Neural cell (in vitro differentiated cells): ENCODE results near the gene OR5A1. TPM values are rescaled to one million over a fixed set of nuclear protein-coding genes. Genes with fewer than 3 reads are reported as not detected.

Experiments used
- H2AFZ ChIP-seq: fragments of 200-600, 300-800 bp; sonication (generic), shearing (Covaris generic); 2 replicates; pipeline ENCODE4 v1.6.0; 2014; ENCODE audit warnings: low read depth, mild to moderate bottlenecking, antibody characterized with exemption, low read length, moderate library complexity
- H3F3A ChIP-seq: fragments of 200-600 bp; shearing (Covaris generic); 2 replicates; pipeline ENCODE4 v1.6.1; 2016; ENCODE audit warnings: mild to moderate bottlenecking, moderate library complexity, mixed read lengths, antibody characterized with exemption, low read length; ENCODE audit not compliant: insufficient read depth, poor library complexity, severe bottlenecking
- H3K27ac ChIP-seq: fragments of 200-600, 300-800 bp; sonication (generic), shearing (Covaris generic); 2 replicates; pipeline ENCODE4 v1.5.1; 2014; ENCODE audit warnings: mild to moderate bottlenecking, low read length, moderate library complexity
- H3K27me3 ChIP-seq: fragments of 300-800, 200-600 bp; sonication (generic), shearing (Covaris generic); 2 replicates; pipeline ENCODE4 v1.6.0; 2014; ENCODE audit warnings: mild to moderate bottlenecking, low read depth, low read length, moderate library complexity; ENCODE audit not compliant: insufficient read depth
- H3K36me3 ChIP-seq: fragments of 300-800, 200-600 bp; sonication (generic), shearing (Covaris generic); 2 replicates; pipeline ENCODE4 v1.5.1; 2014; ENCODE audit warnings: mild to moderate bottlenecking, antibody characterized with exemption, low read length, moderate library complexity; ENCODE audit not compliant: insufficient read depth
- H3K4me2 ChIP-seq: fragments of 300-800, 200-600 bp; sonication (generic), shearing (Covaris generic); 2 replicates; pipeline ENCODE4 v1.6.0; 2014; ENCODE audit warnings: mild to moderate bottlenecking, low read length
- H3K4me3 ChIP-seq: fragments of 300-800, 200-600 bp; sonication (generic), shearing (Covaris generic); 2 replicates; pipeline ENCODE4 v1.5.1; 2014; ENCODE audit warnings: mild to moderate bottlenecking, low read length, moderate library complexity
- H3K79me2 ChIP-seq: fragments of 200-600 bp; shearing (Covaris generic); replicated peaks from 2 replicates; pipeline ENCODE4 v1.6.0; 2014; ENCODE audit warnings: mild to moderate bottlenecking, low read length, moderate library complexity; ENCODE audit not compliant: insufficient read depth
- H3K9ac ChIP-seq: fragments of 300-800, 200-600 bp; sonication (generic), shearing (Covaris generic); 2 replicates; pipeline ENCODE4 v1.6.1; 2016; ENCODE audit warnings: mild to moderate bottlenecking, low read length, mixed read lengths
- H3K9me2 ChIP-seq: fragments of 200-600 bp; shearing (Covaris generic); 2 replicates; pipeline ENCODE4 v1.6.1; 2016; ENCODE audit warnings: mild to moderate bottlenecking, low read length, mixed read lengths; ENCODE audit not compliant: insufficient read depth
- H3K9me3 ChIP-seq: fragments of 200-600, 300-800 bp; sonication (generic), shearing (Covaris generic); 2 replicates; pipeline ENCODE4 v1.6.1; 2016; ENCODE audit warnings: mild to moderate bottlenecking, mixed run types, low read length, moderate library complexity, mixed read lengths
- H4K20me1 ChIP-seq: fragments of 200-600 bp; shearing (Covaris generic); 2 replicates; pipeline ENCODE4 v1.6.1; 2016; ENCODE audit warnings: mild to moderate bottlenecking, mixed run types; ENCODE audit not compliant: insufficient read depth
- CTCF ChIP-seq: fragments of 450-650 bp; IDR thresholded peaks from 2 replicates; pipeline ENCODE4 v1.5.1; 2014; ENCODE audit warnings: antibody characterized with exemption, mild to moderate bottlenecking, moderate library complexity; ENCODE audit not compliant: poor library complexity, severe bottlenecking
- EP300 ChIP-seq: fragments of 450-650 bp; conservative IDR thresholded peaks from 2 replicates; pipeline ENCODE4 v1.6.1; 2014; ENCODE audit warnings: antibody characterized with exemption, mild to moderate bottlenecking, moderate library complexity; ENCODE audit not compliant: poor library complexity, severe bottlenecking
- EZH2 ChIP-seq: fragments of 200-600, 300-800 bp; shearing (Covaris generic), sonication (generic); IDR thresholded peaks from 2 replicates; pipeline ENCODE4 v1.6.1; 2014; ENCODE audit warnings: antibody characterized with exemption, low read length, borderline replicate concordance, mild to moderate bottlenecking; ENCODE audit not compliant: insufficient read depth, poor library complexity, severe bottlenecking
- MXI1 ChIP-seq: fragments of 450-650 bp; conservative IDR thresholded peaks from 2 replicates; pipeline ENCODE4 v1.6.1; 2014; ENCODE audit warnings: antibody characterized with exemption, mild to moderate bottlenecking; ENCODE audit not compliant: poor library complexity, severe bottlenecking
- POLR2AphosphoS5 ChIP-seq: IDR thresholded peaks from 2 replicates; pipeline ENCODE4 v1.6.1; 2012
- RAD21 ChIP-seq: fragments of 450-650 bp; conservative IDR thresholded peaks from 2 replicates; pipeline ENCODE4 v1.6.1; 2014; ENCODE audit warnings: antibody characterized with exemption, mild to moderate bottlenecking, moderate library complexity
- SMC3 ChIP-seq: fragments of 450-650 bp; conservative IDR thresholded peaks from 2 replicates; pipeline ENCODE4 v1.6.1; 2014; ENCODE audit warnings: antibody characterized with exemption, mild to moderate bottlenecking, moderate library complexity; ENCODE audit not compliant: poor library complexity
- TAF1 ChIP-seq: IDR thresholded peaks from 2 replicates; pipeline ENCODE4 v1.6.1; 2012; ENCODE audit warnings: low read depth
- polyA plus RNA-seq: library from polyadenylated mRNA; depleted of rRNA; stranded (reverse); fragments of >200 nt; gene quantifications from 2 replicates; pipeline ENCODE4 v1.2.3, GENCODE V29; 2014
- TF ChIP-seq, protein P1 (sequence below): IDR thresholded peaks from 2 replicates; pipeline ENCODE4 v1.6.1; 2012; ENCODE audit warnings: borderline replicate concordance

Gene OR5A1
- polyA plus RNA-seq, 1 donor from 2014 or later: not detected

DNA sequence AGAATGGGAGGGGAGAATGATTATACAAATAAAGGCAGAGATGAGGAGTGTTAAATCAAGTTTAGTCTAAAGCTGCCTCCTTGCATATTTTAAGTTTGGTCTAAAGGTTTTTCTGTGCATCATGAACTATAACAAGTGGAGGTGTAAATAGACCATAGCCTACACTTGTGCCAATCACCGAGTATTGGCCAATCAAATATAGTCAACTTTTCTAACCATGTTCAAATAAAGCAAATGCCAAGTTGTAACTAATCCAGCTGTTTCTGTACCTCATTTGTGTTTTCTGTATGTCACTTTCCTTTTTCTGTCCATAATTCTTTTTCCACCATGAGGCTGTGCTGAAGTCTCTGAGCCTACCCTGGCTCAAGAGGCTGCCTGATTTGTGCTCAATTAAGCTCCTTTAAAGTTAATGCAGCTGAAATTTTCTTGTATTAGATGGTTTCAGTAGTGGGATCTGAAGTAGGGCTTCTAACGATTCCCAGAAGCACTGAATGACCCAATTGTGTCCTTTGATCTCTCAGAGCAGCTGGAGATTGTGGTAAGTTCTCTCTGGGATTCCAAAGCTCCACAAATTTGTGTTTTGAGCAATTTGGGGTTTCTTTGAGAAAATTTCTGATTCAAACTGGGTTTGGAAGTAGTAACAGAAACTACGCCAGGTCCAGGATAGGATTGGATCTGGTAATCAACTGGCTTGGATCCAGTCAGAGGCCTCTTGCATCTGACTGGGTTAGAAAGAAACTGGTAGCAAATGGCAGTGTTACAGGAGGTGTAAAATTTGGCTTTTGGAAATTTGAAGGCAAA lies 35.6 kb upstream of the OR5A1 start:
- Histone ChIP-seq H3F3A (no peaks in the 10 kb centered on the region), H3K9me3 (peaks cover 10% of the 10 kb centered on the region), H3K4me3 (no peak overlapping the region), H3K9ac (no peak overlapping the region), H3K27me3 (no peaks in the 10 kb centered on the region), H4K20me1 (no peaks in the 10 kb centered on the region), H3K9me2 (no peaks in the 10 kb centered on the region), H2AFZ (no peak overlapping the region), H3K4me2 (no peak overlapping the region), H3K36me3 (no peaks in the 10 kb centered on the region), H3K27ac (no peak overlapping the region), H3K79me2 (no peaks in the 10 kb centered on the region)
- TF ChIP-seq SMC3: no peak
- TF ChIP-seq, protein P1, sequence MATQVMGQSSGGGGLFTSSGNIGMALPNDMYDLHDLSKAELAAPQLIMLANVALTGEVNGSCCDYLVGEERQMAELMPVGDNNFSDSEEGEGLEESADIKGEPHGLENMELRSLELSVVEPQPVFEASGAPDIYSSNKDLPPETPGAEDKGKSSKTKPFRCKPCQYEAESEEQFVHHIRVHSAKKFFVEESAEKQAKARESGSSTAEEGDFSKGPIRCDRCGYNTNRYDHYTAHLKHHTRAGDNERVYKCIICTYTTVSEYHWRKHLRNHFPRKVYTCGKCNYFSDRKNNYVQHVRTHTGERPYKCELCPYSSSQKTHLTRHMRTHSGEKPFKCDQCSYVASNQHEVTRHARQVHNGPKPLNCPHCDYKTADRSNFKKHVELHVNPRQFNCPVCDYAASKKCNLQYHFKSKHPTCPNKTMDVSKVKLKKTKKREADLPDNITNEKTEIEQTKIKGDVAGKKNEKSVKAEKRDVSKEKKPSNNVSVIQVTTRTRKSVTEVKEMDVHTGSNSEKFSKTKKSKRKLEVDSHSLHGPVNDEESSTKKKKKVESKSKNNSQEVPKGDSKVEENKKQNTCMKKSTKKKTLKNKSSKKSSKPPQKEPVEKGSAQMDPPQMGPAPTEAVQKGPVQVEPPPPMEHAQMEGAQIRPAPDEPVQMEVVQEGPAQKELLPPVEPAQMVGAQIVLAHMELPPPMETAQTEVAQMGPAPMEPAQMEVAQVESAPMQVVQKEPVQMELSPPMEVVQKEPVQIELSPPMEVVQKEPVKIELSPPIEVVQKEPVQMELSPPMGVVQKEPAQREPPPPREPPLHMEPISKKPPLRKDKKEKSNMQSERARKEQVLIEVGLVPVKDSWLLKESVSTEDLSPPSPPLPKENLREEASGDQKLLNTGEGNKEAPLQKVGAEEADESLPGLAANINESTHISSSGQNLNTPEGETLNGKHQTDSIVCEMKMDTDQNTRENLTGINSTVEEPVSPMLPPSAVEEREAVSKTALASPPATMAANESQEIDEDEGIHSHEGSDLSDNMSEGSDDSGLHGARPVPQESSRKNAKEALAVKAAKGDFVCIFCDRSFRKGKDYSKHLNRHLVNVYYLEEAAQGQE: no peak
- no peak for TF ChIP-seq MXI1
- TF ChIP-seq TAF1: no peak
- TF ChIP-seq POLR2AphosphoS5: no peak
- TF ChIP-seq EP300: no peak
- no peak for TF ChIP-seq EZH2
- TF ChIP-seq CTCF: no peak
- no peak for TF ChIP-seq RAD21

DNA sequence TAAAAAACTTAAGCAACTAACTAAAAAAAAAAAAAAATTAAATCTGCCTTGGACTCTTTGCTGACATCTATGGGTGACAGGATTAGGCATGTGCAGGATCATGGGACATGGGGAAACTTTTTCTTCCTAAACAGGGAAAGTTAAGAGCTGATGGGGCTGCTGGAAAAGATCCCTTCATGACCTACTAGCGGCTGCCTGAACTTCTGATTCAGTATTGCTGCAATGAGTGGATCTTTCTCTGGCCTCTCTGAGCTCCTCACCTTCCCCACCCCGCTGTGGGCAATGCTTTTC lies 35.1 kb upstream of the OR5A1 start:
- H3K27ac ChIP-seq: no peak overlapping the region
- H3K27me3 ChIP-seq: no peaks in the 10 kb centered on the region
- no peak overlapping the region for H3K4me3 ChIP-seq
- H3K9me3 ChIP-seq: peaks cover 10% of the 10 kb centered on the region
- no peaks in the 10 kb centered on the region for H4K20me1 ChIP-seq
- H3K79me2 ChIP-seq: no peaks in the 10 kb centered on the region
- no peaks in the 10 kb centered on the region for H3K9me2 ChIP-seq
- H3K36me3 ChIP-seq: no peaks in the 10 kb centered on the region
- no peak for TF ChIP-seq CTCF
- TF ChIP-seq POLR2AphosphoS5: no peak
- TF ChIP-seq, protein P1: no peak
- no peak for TF ChIP-seq RAD21
- no peak overlapping the region for H2AFZ ChIP-seq
- H3F3A ChIP-seq: no peaks in the 10 kb centered on the region
- H3K4me2 ChIP-seq: no peak overlapping the region
- H3K9ac ChIP-seq: no peak overlapping the region
